Measurements from ENCODE around the gene WWC2.

DNA sequence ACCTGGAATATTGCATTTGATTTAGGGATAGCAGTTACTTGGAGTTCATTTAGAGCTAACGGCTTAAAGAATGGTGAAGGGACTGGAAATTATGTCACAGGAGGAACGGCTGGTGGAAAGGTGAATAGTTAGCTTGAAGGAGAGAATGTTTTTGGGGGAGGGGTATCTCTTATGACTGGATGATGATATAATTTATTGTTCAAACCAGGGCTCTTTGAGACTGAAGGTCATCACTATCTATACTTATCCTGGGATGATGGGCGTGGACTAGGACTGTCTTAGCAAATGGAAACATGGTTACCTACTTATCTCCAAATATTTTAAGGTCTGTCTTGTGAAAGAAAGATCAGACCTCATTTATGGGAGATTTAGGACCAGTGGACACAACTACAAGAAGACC is 30.1 kb downstream of the WWC2 start:
- TF ChIP-seq, protein P1, sequence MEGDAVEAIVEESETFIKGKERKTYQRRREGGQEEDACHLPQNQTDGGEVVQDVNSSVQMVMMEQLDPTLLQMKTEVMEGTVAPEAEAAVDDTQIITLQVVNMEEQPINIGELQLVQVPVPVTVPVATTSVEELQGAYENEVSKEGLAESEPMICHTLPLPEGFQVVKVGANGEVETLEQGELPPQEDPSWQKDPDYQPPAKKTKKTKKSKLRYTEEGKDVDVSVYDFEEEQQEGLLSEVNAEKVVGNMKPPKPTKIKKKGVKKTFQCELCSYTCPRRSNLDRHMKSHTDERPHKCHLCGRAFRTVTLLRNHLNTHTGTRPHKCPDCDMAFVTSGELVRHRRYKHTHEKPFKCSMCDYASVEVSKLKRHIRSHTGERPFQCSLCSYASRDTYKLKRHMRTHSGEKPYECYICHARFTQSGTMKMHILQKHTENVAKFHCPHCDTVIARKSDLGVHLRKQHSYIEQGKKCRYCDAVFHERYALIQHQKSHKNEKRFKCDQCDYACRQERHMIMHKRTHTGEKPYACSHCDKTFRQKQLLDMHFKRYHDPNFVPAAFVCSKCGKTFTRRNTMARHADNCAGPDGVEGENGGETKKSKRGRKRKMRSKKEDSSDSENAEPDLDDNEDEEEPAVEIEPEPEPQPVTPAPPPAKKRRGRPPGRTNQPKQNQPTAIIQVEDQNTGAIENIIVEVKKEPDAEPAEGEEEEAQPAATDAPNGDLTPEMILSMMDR (IDR thresholded peaks at IDR 0.05; ENCODE audit: insufficient read depth, low read length, poor library complexity, severe bottlenecking), result no peak
- TF ChIP-seq EZH2phosphoT487 (conservative IDR thresholded peaks at IDR 0.05; ENCODE audit: low read length), result no peak
